ENCODE data around the gene C5. TPM values are rescaled to one million over a fixed set of nuclear protein-coding genes. Genes with fewer than 3 reads are reported as not detected.

Gene C5
- total and polyA plus RNA-seq, 8 donors: 12.3 to 91.6 (median 77.8) TPM

DNA sequence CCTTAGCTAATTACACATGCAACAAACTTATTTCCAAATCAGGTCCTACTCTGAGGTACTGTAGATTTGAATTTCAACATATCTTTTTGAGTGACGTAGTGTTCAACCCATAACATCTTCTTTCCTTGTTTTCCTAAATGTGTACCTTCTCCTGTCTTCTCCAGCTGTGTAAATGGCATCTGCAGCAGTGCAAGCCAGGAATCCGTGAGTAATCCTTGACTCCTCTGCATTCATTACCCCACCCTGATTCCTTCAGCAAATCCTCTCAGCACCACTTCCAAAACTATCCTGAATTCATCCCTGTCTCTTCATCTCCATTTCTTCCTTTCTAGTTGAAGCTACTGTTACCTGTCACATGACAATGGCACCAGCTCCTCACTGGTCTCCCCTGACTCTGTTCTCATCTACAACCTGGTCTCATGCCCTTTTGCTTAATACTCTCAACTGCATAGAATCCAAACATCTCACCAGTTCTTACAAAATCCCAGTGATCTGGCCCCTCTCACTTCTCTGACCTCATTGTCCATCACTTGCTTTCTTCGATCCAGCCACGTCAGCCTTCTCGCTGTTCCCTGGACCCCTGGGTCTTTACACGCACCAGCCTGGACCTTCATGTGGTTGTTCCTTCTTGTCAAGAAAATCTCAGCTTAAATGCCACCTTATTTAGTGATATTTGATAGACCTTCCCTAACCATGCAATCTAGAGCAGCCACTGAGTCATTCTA is 108.9 kb downstream of the C5 start:
- TF ChIP-seq CTCF (IDR thresholded peaks at IDR 0.05): no peak
- Histone ChIP-seq H3K4me1 (peaks cover 26 to 43% of the 10 kb centered on the region in 2 donors), H3K4me3 (no peak overlapping the region), H3K36me3 (no peaks in the 10 kb centered on the region), H3K27me3 (no peaks in the 10 kb centered on the region), H3K27ac (no peak overlapping the region), H3K9me3 (no peaks in the 10 kb centered on the region)
- DNase-seq (no peak), ATAC-seq (no peak)
- intact Hi-C loops (cut with DNase I): no loop called here

- no peak overlapping the region for H3K4me3 ChIP-seq
- no peaks in the 10 kb centered on the region for H3K27me3 ChIP-seq
- no peaks in the 10 kb centered on the region for H3K36me3 ChIP-seq
- TF ChIP-seq CTCF (IDR thresholded peaks at IDR 0.05): no peak
- ATAC-seq (no peak), DNase-seq (no peak)
- intact Hi-C loops (cut with DNase I): no loop called here
- H3K9me3 ChIP-seq: no peaks in the 10 kb centered on the region
- H3K4me1 ChIP-seq: peaks cover 33 to 45% of the 10 kb centered on the region in 2 donors
- no peak overlapping the region for H3K27ac ChIP-seq
Observed at GRCh38 chr9:120940573-120940972, 109.5 kb downstream of the C5 start.

DNA sequence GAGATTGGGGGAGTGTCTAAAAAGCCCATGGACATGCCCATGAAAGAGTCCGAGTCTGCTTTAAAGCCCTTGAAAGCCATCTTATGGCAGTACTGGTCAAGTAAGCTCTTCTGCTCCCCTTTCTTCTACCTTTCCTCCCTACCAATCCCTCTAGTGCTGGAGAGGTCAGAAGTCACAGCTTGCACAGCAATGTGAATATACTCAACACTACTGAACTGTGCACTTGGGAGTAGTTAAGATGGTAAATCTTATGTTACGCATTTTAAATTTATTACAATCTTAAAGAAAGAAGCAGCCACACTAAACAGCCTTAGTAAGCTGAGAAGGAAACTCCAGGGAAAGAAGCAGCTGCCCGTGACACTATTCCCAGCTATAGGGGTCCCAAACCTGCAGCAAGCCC is 111.2 kb downstream of the C5 start:
- no peak for DNase-seq
- H3K27ac ChIP-seq: no peak overlapping the region
- H3K36me3 ChIP-seq: no peaks in the 10 kb centered on the region
- H3K27me3 ChIP-seq: no peaks in the 10 kb centered on the region
- ATAC-seq: no peak
- TF ChIP-seq CTCF (IDR thresholded peaks at IDR 0.05): no peak
- no peaks in the 10 kb centered on the region for H3K9me3 ChIP-seq
- H3K4me3 ChIP-seq: no peak overlapping the region
- intact Hi-C loops (cut with DNase I): loop anchor here in 1 of 2 donors (5.0 kb wide), 1 partner anchor 67 kb away; no protein-coding TSS in a partner anchor
- H3K4me1 ChIP-seq: peaks cover 47 to 62% of the 10 kb centered on the region in 2 donors

DNA sequence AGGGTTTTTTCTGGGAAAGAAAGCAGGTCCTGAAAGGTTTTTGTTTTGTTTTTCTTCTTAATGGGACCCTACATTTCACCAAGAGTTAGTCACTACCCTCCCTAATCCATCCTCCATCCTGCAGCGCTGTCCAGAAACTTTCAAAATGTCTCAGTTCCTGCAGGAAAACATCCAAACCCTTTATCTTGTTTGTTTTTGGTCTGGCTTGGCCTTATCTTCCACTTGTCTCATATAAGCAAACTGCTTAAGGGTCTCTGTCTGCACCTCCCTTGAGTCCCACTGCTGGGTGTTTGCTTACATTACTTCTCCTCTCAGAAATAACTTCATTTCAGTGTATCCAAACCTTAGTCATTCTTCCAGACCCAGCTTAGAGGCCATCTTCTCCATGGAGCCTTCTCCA is 112.5 kb downstream of the C5 start:
- peak overlapping the region; percentile 77 to 86 for H3K27ac ChIP-seq
- H3K27me3 ChIP-seq: no peaks in the 10 kb centered on the region
- H3K4me1 ChIP-seq: peaks cover 45 to 64% of the 10 kb centered on the region in 2 donors
- H3K4me3 ChIP-seq: no peak overlapping the region
- no peak for TF ChIP-seq CTCF (IDR thresholded peaks at IDR 0.05)
- ATAC-seq: peak; percentile 32
- peak in 1 of 4 donors; percentile 49 for DNase-seq
- no peaks in the 10 kb centered on the region for H3K36me3 ChIP-seq
- intact Hi-C loops (cut with DNase I): loop anchor here in 1 of 2 donors (5.0 kb wide), 1 partner anchor 65 kb away; no protein-coding TSS in a partner anchor
- no peaks in the 10 kb centered on the region for H3K9me3 ChIP-seq

DNA sequence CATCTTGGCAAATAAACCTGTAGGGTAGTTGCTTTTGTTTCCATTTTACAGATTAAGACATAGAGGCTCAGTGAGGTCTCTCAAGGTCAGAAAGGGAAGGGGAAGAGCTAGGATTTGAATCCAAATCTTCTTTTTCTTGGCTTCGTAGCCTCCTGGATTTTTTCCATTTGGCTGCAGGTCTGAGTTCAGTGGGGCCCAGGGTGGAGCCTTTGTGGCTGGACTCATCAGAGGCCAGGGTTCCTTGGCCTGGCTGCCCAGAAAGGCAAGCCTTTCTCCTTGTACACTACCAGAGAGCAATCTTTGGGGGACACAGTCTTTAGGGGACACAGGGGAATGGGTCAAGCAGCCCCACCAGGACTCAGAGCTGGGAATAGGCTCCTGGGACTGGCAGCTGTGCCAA is 112.9 kb downstream of the C5 start:
- Histone ChIP-seq H3K4me1 (peaks cover 42 to 64% of the 10 kb centered on the region in 2 donors), H3K27ac (peak overlapping the region; percentile 77 to 86), H3K9me3 (no peaks in the 10 kb centered on the region), H3K4me3 (no peak overlapping the region), H3K27me3 (no peaks in the 10 kb centered on the region), H3K36me3 (no peaks in the 10 kb centered on the region)
- peak; percentile 4 for ATAC-seq
- no peak for TF ChIP-seq CTCF (IDR thresholded peaks at IDR 0.05)
- intact Hi-C loops (cut with DNase I): loop anchor here in 1 of 2 donors (5.0 kb wide), 1 partner anchor 65 kb away; no protein-coding TSS in a partner anchor
- DNase-seq: no peak
